Neural progenitor cell (in vitro differentiated cells): ENCODE measurements around the gene ALDH1B1. TPM values are rescaled to one million over a fixed set of nuclear protein-coding genes. Genes with fewer than 3 reads are reported as not detected.
A peak's percentile ranks its signal among the peaks of the same experiment; 100 is the strongest.
"Not testable (repeated sequence)": the region's sequence is repeated elsewhere in the genome, so short reads cannot be mapped to it uniquely, and the experiment has no call there.

Experiments used
- DNase-seq: peaks from one replicate; pipeline ENCODE4 v3.0.0-alpha.2; 2016; ENCODE audit warnings: low spot score
- H2AFZ ChIP-seq: fragments of 200-600 bp; sonication (generic); replicated peaks from 2 replicates; pipeline ENCODE4 v1.6.1; 2016; ENCODE audit warnings: antibody characterized with exemption
- H3F3A ChIP-seq: fragments of 200-600 bp; sonication (generic); 2 replicates; pipeline ENCODE4 v1.6.1; 2016; ENCODE audit warnings: antibody characterized with exemption, low read depth
- H3K27ac ChIP-seq: fragments of 200-600 bp; sonication (generic); 2 replicates; pipeline ENCODE4 v1.5.1; 2016; ENCODE audit warnings: mild to moderate bottlenecking
- H3K27me3 ChIP-seq: fragments of 200-600 bp; sonication (generic); 2 replicates; pipeline ENCODE4 v1.6.1; 2016; ENCODE audit warnings: mild to moderate bottlenecking, moderate library complexity
- H3K36me3 ChIP-seq: fragments of 200-600 bp; sonication (generic); 2 replicates; pipeline ENCODE4 v1.5.1; 2016
- H3K4me1 ChIP-seq: fragments of 200-600 bp; sonication (generic); 2 replicates; pipeline ENCODE4 v1.6.1; 2016; ENCODE audit warnings: mixed run types
- H3K4me2 ChIP-seq: fragments of 200-600 bp; sonication (generic); 2 replicates; pipeline ENCODE4 v1.6.1; 2016
- H3K4me3 ChIP-seq: fragments of 200-600 bp; sonication (generic); 2 replicates; pipeline ENCODE4 v1.5.1; 2016
- H3K79me2 ChIP-seq: fragments of 200-600 bp; sonication (generic); 2 replicates; pipeline ENCODE4 v1.6.1; 2016; ENCODE audit warnings: low read depth
- H3K9ac ChIP-seq: fragments of 200-600 bp; sonication (generic); 2 replicates; pipeline ENCODE4 v1.6.1; 2016
- H3K9me3 ChIP-seq: fragments of 200-600 bp; sonication (generic); 2 replicates; pipeline ENCODE4 v1.5.1; 2016; ENCODE audit warnings: low read depth
- H4K20me1 ChIP-seq: fragments of 200-600 bp; sonication (generic); 2 replicates; pipeline ENCODE4 v1.6.1; 2016; ENCODE audit warnings: low read depth
- H3K27ac Mint-ChIP-seq: 3 replicates; pipeline ENCODE4 v1.8.0; 2021; ENCODE audit warnings: mixed read lengths
- H3K27me3 Mint-ChIP-seq: 2 replicates; pipeline ENCODE4 v1.8.0; 2022; ENCODE audit warnings: low read depth, mild to moderate bottlenecking, inconsistent platforms, moderate library complexity, mixed read lengths; ENCODE audit not compliant: insufficient read depth
- H3K36me3 Mint-ChIP-seq: 3 replicates; pipeline ENCODE4 v1.8.0; 2021; ENCODE audit warnings: mixed read lengths
- H3K4me1 Mint-ChIP-seq: 3 replicates; pipeline ENCODE4 v1.8.0; 2021; ENCODE audit warnings: mixed read lengths
- H3K4me3 Mint-ChIP-seq: 3 replicates; pipeline ENCODE4 v1.8.0; 2021; ENCODE audit warnings: mild to moderate bottlenecking, moderate library complexity, mixed read lengths
- H3K9me3 Mint-ChIP-seq: 3 replicates; pipeline ENCODE4 v1.8.0; 2020; ENCODE audit warnings: mixed read lengths
- CTCF ChIP-seq: fragments of 200-600 bp; sonication (generic); IDR thresholded peaks from 2 replicates; pipeline ENCODE4 v1.5.1; 2017; ENCODE audit warnings: antibody characterized with exemption, mild to moderate bottlenecking
- EZH2 ChIP-seq: fragments of 200-600 bp; sonication (generic); IDR thresholded peaks from 2 replicates; pipeline ENCODE4 v1.6.1; 2017; ENCODE audit warnings: antibody characterized with exemption, mild to moderate bottlenecking, moderate library complexity
- EZH2phosphoT487 ChIP-seq: fragments of 200-600 bp; sonication (generic); IDR thresholded peaks from 2 replicates; pipeline ENCODE4 v1.6.1; 2017; ENCODE audit warnings: antibody characterized with exemption
- total RNA-seq: library from RNA; depleted of rRNA; stranded (reverse); fragments of >200 nt; gene quantifications from 2 replicates; pipeline ENCODE4 v1.2.3, GENCODE V29; 2015; ENCODE audit warnings: low replicate concordance

The ALDH1B1 gene
- total RNA-seq, 1 donor from 2014 or later: 32.9 TPM

DNA sequence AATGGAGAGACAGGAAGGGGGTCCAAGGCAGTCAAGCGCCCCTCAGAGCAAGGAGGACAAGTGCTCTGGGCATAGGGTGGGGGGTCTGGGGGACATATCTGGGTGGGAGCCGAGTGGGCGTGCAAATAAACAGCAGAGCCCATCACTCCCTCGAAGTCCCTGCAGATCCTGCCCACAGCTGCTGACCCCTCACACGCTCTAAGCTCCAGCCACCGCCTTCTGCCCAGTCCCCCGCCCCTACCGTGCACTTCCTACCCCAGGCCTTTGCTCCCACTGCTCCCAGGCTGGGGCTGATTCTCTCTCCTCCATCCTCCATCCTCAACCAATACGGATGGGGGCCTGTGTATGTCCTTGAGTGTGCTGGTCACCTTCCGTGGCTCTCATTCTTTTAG is 16.9 kb upstream of the ALDH1B1 start:
- Histone ChIP-seq H2AFZ (no peak overlapping the region), H3F3A (peaks cover 12% of the 10 kb centered on the region), H3K9ac (no peak overlapping the region), H3K79me2 (no peaks in the 10 kb centered on the region), H3K27me3 (no peaks in the 10 kb centered on the region), H3K36me3 (no peaks in the 10 kb centered on the region), H3K4me1 (peaks cover 15% of the 10 kb centered on the region), H3K9me3 (no peaks in the 10 kb centered on the region), H3K4me2 (no peak overlapping the region), H3K27ac (no peak overlapping the region), H3K4me3 (no peak overlapping the region), H4K20me1 (no peaks in the 10 kb centered on the region)
- Mint-ChIP-seq H3K36me3 (no peaks in the 10 kb centered on the region), H3K27me3 (peaks cover 17% of the 10 kb centered on the region), H3K27ac (no peak overlapping the region), H3K9me3 (no peaks in the 10 kb centered on the region), H3K4me1 (peaks cover 39% of the 10 kb centered on the region), H3K4me3 (peak overlapping the region; percentile 15)
- TF ChIP-seq CTCF (no peak), EZH2 (no peak), EZH2phosphoT487 (no peak)
- no peak for DNase-seq

GRCh38 chr9:38376021-38376670 is 16.4 kb upstream of the ALDH1B1 start:
- no peak overlapping the region for H2AFZ ChIP-seq
- TF ChIP-seq CTCF: no peak
- no peak for TF ChIP-seq EZH2
- TF ChIP-seq EZH2phosphoT487: no peak
- H3F3A ChIP-seq: peaks cover 18% of the 10 kb centered on the region
- Mint-ChIP-seq H3K27me3 (peaks cover 12% of the 10 kb centered on the region), H3K4me1 (peaks cover 45% of the 10 kb centered on the region), H3K9me3 (no peaks in the 10 kb centered on the region), H3K36me3 (no peaks in the 10 kb centered on the region), H3K4me3 (peak overlapping the region; percentile 57), H3K27ac (peak overlapping the region; percentile 94)
- H3K36me3 ChIP-seq: no peaks in the 10 kb centered on the region
- DNase-seq: no peak
- H3K27me3 ChIP-seq: no peaks in the 10 kb centered on the region
- H3K4me1 ChIP-seq: peaks cover 20% of the 10 kb centered on the region
- no peak overlapping the region for H3K9ac ChIP-seq
- no peaks in the 10 kb centered on the region for H4K20me1 ChIP-seq
- H3K4me2 ChIP-seq: no peak overlapping the region
- H3K9me3 ChIP-seq: no peaks in the 10 kb centered on the region
- H3K27ac ChIP-seq: no peak overlapping the region
- H3K79me2 ChIP-seq: no peaks in the 10 kb centered on the region
- H3K4me3 ChIP-seq: no peak overlapping the region

GRCh38 chr9:38377336-38378083 is 15.0 kb upstream of the ALDH1B1 start:
- H3F3A ChIP-seq: peaks cover 27% of the 10 kb centered on the region
- H3K36me3 ChIP-seq, H3K4me2 ChIP-seq, H3K4me3 ChIP-seq, H3K27ac Mint-ChIP-seq, H3K9ac ChIP-seq, H4K20me1 ChIP-seq, H2AFZ ChIP-seq, H3K4me3 Mint-ChIP-seq, H3K9me3 ChIP-seq, H3K9me3 Mint-ChIP-seq, H3K36me3 Mint-ChIP-seq, H3K79me2 ChIP-seq, H3K27me3 ChIP-seq, DNase-seq, H3K27me3 Mint-ChIP-seq, H3K27ac ChIP-seq: not testable (repeated sequence)
- peaks cover 51% of the 10 kb centered on the region for H3K4me1 Mint-ChIP-seq
- H3K4me1 ChIP-seq: peaks cover 30% of the 10 kb centered on the region
